ENCODE data around the gene ESYT1. TPM values are rescaled to one million over a fixed set of nuclear protein-coding genes. Genes with fewer than 3 reads are reported as not detected.

ESYT1 gene
- total RNA-seq, 1 experiment from 2014 or later, result 111 TPM

DNA sequence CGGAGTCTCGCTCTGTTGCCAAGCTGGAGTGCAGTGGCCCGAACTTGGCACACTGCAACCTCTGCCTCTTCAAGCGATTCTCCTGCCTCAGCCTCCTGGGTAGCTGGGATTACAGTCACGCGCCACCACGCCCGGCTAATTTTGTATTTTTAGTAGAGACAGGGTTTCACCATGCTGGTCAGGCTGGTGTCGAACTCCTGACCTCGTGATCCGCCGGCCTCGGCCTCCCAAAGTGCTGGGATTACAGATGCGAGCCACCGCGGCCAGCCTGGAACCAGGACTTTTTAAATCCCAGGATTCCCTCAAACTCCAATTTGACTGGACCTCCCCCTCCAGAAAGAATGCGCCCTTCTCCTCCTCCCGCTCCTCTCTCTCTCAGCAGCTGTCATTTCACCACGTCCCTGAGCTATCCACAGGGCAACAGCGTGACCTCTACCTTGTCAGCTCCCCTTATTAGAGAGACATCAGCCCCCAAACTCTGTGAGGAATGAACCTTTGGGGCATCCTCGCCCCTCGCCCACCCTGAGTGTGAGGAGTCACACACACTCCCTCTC is 2.0 kb downstream of the ESYT1 start:
- H2BK12ac ChIP-seq (ENCODE audit: insufficient read length, low read depth, low read length), result no peak overlapping the region
- H3K9ac ChIP-seq (ENCODE audit: extremely low read depth, insufficient read length, low read length), result no peak overlapping the region
- no peak overlapping the region for H3T11ph ChIP-seq (ENCODE audit: low read length)
- H2BK15ac ChIP-seq (ENCODE audit: low read depth, low read length), result no peak overlapping the region
- no peak overlapping the region for H2BK5ac ChIP-seq (ENCODE audit: insufficient read length, low read length)
- H3K56ac ChIP-seq (ENCODE audit: insufficient read length, low read depth, low read length), result no peak overlapping the region
- Mint-ChIP-seq H3K27ac (no peak overlapping the region), H3K9me3 (no peaks in the 10 kb centered on the region; a peak in 1 of 5 replicates), H3K36me3 (ENCODE audit: insufficient read depth in 1 of 3, low read depth in 3 of 3) (peaks cover 40 to 51% (median 45%) of the 10 kb centered on the region in 3 experiments), H3K27me3 (ENCODE audit: low read depth) (no peaks in the 10 kb centered on the region), H3K4me3 (peak overlapping the region; percentile 74 to 88), H3K4me1 (peaks cover 26 to 27% of the 10 kb centered on the region in 2 experiments)
- TF ChIP-seq, protein P1, sequence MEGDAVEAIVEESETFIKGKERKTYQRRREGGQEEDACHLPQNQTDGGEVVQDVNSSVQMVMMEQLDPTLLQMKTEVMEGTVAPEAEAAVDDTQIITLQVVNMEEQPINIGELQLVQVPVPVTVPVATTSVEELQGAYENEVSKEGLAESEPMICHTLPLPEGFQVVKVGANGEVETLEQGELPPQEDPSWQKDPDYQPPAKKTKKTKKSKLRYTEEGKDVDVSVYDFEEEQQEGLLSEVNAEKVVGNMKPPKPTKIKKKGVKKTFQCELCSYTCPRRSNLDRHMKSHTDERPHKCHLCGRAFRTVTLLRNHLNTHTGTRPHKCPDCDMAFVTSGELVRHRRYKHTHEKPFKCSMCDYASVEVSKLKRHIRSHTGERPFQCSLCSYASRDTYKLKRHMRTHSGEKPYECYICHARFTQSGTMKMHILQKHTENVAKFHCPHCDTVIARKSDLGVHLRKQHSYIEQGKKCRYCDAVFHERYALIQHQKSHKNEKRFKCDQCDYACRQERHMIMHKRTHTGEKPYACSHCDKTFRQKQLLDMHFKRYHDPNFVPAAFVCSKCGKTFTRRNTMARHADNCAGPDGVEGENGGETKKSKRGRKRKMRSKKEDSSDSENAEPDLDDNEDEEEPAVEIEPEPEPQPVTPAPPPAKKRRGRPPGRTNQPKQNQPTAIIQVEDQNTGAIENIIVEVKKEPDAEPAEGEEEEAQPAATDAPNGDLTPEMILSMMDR (conservative IDR thresholded peaks at IDR 0.05), result no peak
- H2BK20ac ChIP-seq (ENCODE audit: low read depth, low read length, poor library complexity, severe bottlenecking), result no peak overlapping the region
- H3K27me3 ChIP-seq (ENCODE audit: insufficient read depth, low read length), result no peaks in the 10 kb centered on the region
- peak overlapping the region; percentile 100 for H3K4me2 ChIP-seq (ENCODE audit: insufficient read depth, insufficient read length, low read length)
- no peak overlapping the region for H2AFZ ChIP-seq (ENCODE audit: low read length)
- peaks cover 17% of the 10 kb centered on the region for H3K23me2 ChIP-seq (ENCODE audit: insufficient read length, low read depth, low read length, poor library complexity, severe bottlenecking)
- H4K8ac ChIP-seq (replicated peaks; ENCODE audit: insufficient read length, low read depth, low read length), result no peak overlapping the region
- no peaks in the 10 kb centered on the region for H3K4me1 ChIP-seq (ENCODE audit: insufficient read depth, low read length)
- H3K79me1 ChIP-seq (ENCODE audit: insufficient read depth, low read depth, low read length, poor library complexity, severe bottlenecking), result no peaks in the 10 kb centered on the region
- no peaks in the 10 kb centered on the region for H3K79me2 ChIP-seq (ENCODE audit: insufficient read depth, low read length)
- no peaks in the 10 kb centered on the region for H4K20me1 ChIP-seq (ENCODE audit: control insufficient read depth, insufficient read depth, insufficient read length)
- no peak overlapping the region for H2AK5ac ChIP-seq (ENCODE audit: insufficient read length, low read length)
- no peak overlapping the region for H4K91ac ChIP-seq (ENCODE audit: insufficient read length, low read depth, low read length)
- WGBS (ENCODE audit: extremely low coverage, insufficient read length, low lambda C conversion rate), result no CpG with 5 or more reads among the region's 22 CpGs
- H3K9me3 ChIP-seq (ENCODE audit: control insufficient read depth, low read depth, low read length), result no peaks in the 10 kb centered on the region
- no peak overlapping the region for H2BK120ac ChIP-seq (ENCODE audit: low read depth, low read length, poor library complexity, severe bottlenecking)
- no peak for DNase-seq
- H3K27ac ChIP-seq (ENCODE audit: insufficient read length, low read depth, low read length), result no peak overlapping the region
- H3K4ac ChIP-seq (ENCODE audit: low read depth, low read length), result no peak overlapping the region
- H4K5ac ChIP-seq (ENCODE audit: insufficient read length, low read depth, low read length), result no peak overlapping the region
- no peak overlapping the region for H3K23ac ChIP-seq (ENCODE audit: insufficient read length, low read depth, low read length)
- H3K14ac ChIP-seq (ENCODE audit: insufficient read depth, low read length), result no peak overlapping the region
- no peak overlapping the region for H3K18ac ChIP-seq (ENCODE audit: insufficient read length, low read depth, low read length)
